Measurements from ENCODE around the gene TBCD.
"Not testable (repeated sequence)": the region's sequence is repeated elsewhere in the genome, so short reads cannot be mapped to it uniquely, and the experiment has no call there.

TBCD gene

GRCh38 chr17:82961366-82962162 lies 209.7 kb downstream of the TBCD start:
- no peaks in the 10 kb centered on the region for H3K79me2 ChIP-seq (ENCODE audit: low read length)
- no peaks in the 10 kb centered on the region for H4K20me1 ChIP-seq (ENCODE audit: insufficient read depth, low read length)
- no peaks in the 10 kb centered on the region for H3K36me3 ChIP-seq (replicated peaks; ENCODE audit: insufficient read depth, low read length)
- no peak overlapping the region for H3K4me3 ChIP-seq (ENCODE audit: low read length)
- H3K9ac ChIP-seq (ENCODE audit: low read length) = no peak overlapping the region
- no peaks in the 10 kb centered on the region for H3F3A ChIP-seq (ENCODE audit: insufficient read depth, low read length)
- H2AFZ ChIP-seq (ENCODE audit: low read length) = no peak overlapping the region
- no peak for DNase-seq
- H3K4me2 ChIP-seq (ENCODE audit: low read depth, low read length) = no peak overlapping the region
- H3K9me3 ChIP-seq (replicated peaks; ENCODE audit: insufficient read depth, low read length) = no peaks in the 10 kb centered on the region
- H3K4me1 ChIP-seq (ENCODE audit: low read length) = no peaks in the 10 kb centered on the region
- TF ChIP-seq EZH2phosphoT487 (IDR thresholded peaks at IDR 0.05; ENCODE audit: low read length) (no peak), EZH2 (optimal IDR thresholded peaks at IDR 0.05; ENCODE audit: low read depth, low read length) (no peak), CTCF (IDR thresholded peaks at IDR 0.05; ENCODE audit: low read length) (no peak)
- H3K9me2 ChIP-seq (replicated peaks; ENCODE audit: insufficient read depth, low read length) = no peaks in the 10 kb centered on the region
- peaks cover 45% of the 10 kb centered on the region for H3K27me3 ChIP-seq (replicated peaks; ENCODE audit: insufficient read depth, low read length)
- H3K27ac ChIP-seq (ENCODE audit: low read length) = no peak overlapping the region

GRCh38 chr17:82962163-82962720 lies 210.4 kb downstream of the TBCD start:
- Histone ChIP-seq H3K27me3 (replicated peaks; ENCODE audit: insufficient read depth, low read length) (peaks cover 51% of the 10 kb centered on the region), H3K4me3 (ENCODE audit: low read length) (no peak overlapping the region), H3K4me2 (ENCODE audit: low read depth, low read length) (no peak overlapping the region), H3K79me2 (ENCODE audit: low read length) (no peaks in the 10 kb centered on the region), H4K20me1 (ENCODE audit: insufficient read depth, low read length) (no peaks in the 10 kb centered on the region), H3K9ac (ENCODE audit: low read length) (no peak overlapping the region), H3K4me1 (ENCODE audit: low read length) (no peaks in the 10 kb centered on the region), H2AFZ (ENCODE audit: low read length) (no peak overlapping the region), H3F3A (ENCODE audit: insufficient read depth, low read length) (no peaks in the 10 kb centered on the region), H3K9me2 (replicated peaks; ENCODE audit: insufficient read depth, low read length) (no peaks in the 10 kb centered on the region), H3K27ac (ENCODE audit: low read length) (no peak overlapping the region), H3K36me3 (replicated peaks; ENCODE audit: insufficient read depth, low read length) (no peaks in the 10 kb centered on the region), H3K9me3 (replicated peaks; ENCODE audit: insufficient read depth, low read length) (no peaks in the 10 kb centered on the region)
- DNase-seq = no peak
- TF ChIP-seq CTCF (IDR thresholded peaks at IDR 0.05; ENCODE audit: low read length) (no peak), EZH2phosphoT487 (IDR thresholded peaks at IDR 0.05; ENCODE audit: low read length) (0 out of 2 replicates have a peak, but pooled peaks have one; percentile 24), EZH2 (optimal IDR thresholded peaks at IDR 0.05; ENCODE audit: low read depth, low read length) (no peak)

GRCh38 chr17:82963104-82963950 lies 211.5 kb downstream of the TBCD start:
- Histone ChIP-seq H3K4me1 (ENCODE audit: low read length) (no peaks in the 10 kb centered on the region), H3K4me2 (ENCODE audit: low read depth, low read length) (no peak overlapping the region), H3K36me3 (replicated peaks; ENCODE audit: insufficient read depth, low read length) (no peaks in the 10 kb centered on the region), H3K9me2 (replicated peaks; ENCODE audit: insufficient read depth, low read length) (no peaks in the 10 kb centered on the region), H3F3A (ENCODE audit: insufficient read depth, low read length) (no peaks in the 10 kb centered on the region), H4K20me1 (ENCODE audit: insufficient read depth, low read length) (no peaks in the 10 kb centered on the region), H3K9me3 (replicated peaks; ENCODE audit: insufficient read depth, low read length) (no peaks in the 10 kb centered on the region), H2AFZ (ENCODE audit: low read length) (no peak overlapping the region), H3K9ac (ENCODE audit: low read length) (no peak overlapping the region), H3K27ac (ENCODE audit: low read length) (no peak overlapping the region), H3K27me3 (replicated peaks; ENCODE audit: insufficient read depth, low read length) (peaks cover 61% of the 10 kb centered on the region), H3K79me2 (ENCODE audit: low read length) (no peaks in the 10 kb centered on the region), H3K4me3 (ENCODE audit: low read length) (no peak overlapping the region)
- TF ChIP-seq CTCF (IDR thresholded peaks at IDR 0.05; ENCODE audit: low read length) = peak; percentile 36
- TF ChIP-seq EZH2phosphoT487 (IDR thresholded peaks at IDR 0.05; ENCODE audit: low read length) = no peak
- no peak for DNase-seq

GRCh38 chr17:82964451-82964850 lies 212.6 kb downstream of the TBCD start:
- H3K36me3 ChIP-seq (replicated peaks; ENCODE audit: insufficient read depth, low read length); DNase-seq; H4K20me1 ChIP-seq (ENCODE audit: insufficient read depth, low read length); H3K4me2 ChIP-seq (ENCODE audit: low read depth, low read length); H2AFZ ChIP-seq (ENCODE audit: low read length); H3K9ac ChIP-seq (ENCODE audit: low read length); H3K9me2 ChIP-seq (replicated peaks; ENCODE audit: insufficient read depth, low read length); H3F3A ChIP-seq (ENCODE audit: insufficient read depth, low read length); H3K9me3 ChIP-seq (replicated peaks; ENCODE audit: insufficient read depth, low read length); H3K79me2 ChIP-seq (ENCODE audit: low read length); H3K4me3 ChIP-seq (ENCODE audit: low read length); H3K4me1 ChIP-seq (ENCODE audit: low read length); H3K27ac ChIP-seq (ENCODE audit: low read length): not testable (repeated sequence)
- peaks cover 63% of the 10 kb centered on the region for H3K27me3 ChIP-seq (replicated peaks; ENCODE audit: insufficient read depth, low read length)
